Frontal cortex (tissue), 4 donors: ENCODE data around the gene IRX4. TPM values are rescaled to one million over a fixed set of nuclear protein-coding genes. Genes with fewer than 3 reads are reported as not detected.
"Not testable (repeated sequence)": the region's sequence is repeated elsewhere in the genome, so short reads cannot be mapped to it uniquely, and the experiment has no call there.

Source experiments
- DNase-seq, 2 donors: peaks; one replicate each; pipeline ENCODE4 v3.0.0; 2012; ENCODE audit warnings: low spot score in 2 of 2
- FAIRE-seq: peaks from 2 replicates; lab custom pipeline; 2012; peaks lifted over from hg19 to GRCh38; lab: Jason Lieb, UNC
- total RNA-seq: library from RNA; depleted of rRNA; stranded (reverse); fragments of >200 nt; gene quantifications from one replicate; pipeline ENCODE4 v1.2.3, GENCODE V29; 2014
- donor health status: control.
- donor health status: control.
- donor health status: control.

Gene IRX4
- total RNA-seq, 1 donor from 2014 or later: not detected

DNA sequence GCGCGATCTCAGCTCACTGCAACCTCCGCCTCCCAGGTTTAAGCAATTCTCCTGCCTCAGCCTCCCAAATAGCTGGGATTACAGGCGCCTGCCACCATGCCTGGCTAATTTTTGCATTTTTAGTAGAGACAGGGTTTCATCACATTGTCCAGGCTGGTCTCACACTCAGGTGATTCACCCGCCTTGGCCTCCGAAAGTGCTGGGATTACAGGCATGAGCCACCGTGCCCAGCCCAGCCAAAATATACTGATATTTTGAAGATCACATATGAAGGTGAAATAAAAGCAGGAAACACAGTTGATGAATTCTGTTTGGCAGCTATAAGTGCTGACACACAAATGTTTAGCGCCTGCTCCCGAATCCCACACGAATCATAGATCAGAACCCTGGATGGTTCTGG is 39.0 kb downstream of the IRX4 start:
- not testable (repeated sequence) for FAIRE-seq, DNase-seq

DNA sequence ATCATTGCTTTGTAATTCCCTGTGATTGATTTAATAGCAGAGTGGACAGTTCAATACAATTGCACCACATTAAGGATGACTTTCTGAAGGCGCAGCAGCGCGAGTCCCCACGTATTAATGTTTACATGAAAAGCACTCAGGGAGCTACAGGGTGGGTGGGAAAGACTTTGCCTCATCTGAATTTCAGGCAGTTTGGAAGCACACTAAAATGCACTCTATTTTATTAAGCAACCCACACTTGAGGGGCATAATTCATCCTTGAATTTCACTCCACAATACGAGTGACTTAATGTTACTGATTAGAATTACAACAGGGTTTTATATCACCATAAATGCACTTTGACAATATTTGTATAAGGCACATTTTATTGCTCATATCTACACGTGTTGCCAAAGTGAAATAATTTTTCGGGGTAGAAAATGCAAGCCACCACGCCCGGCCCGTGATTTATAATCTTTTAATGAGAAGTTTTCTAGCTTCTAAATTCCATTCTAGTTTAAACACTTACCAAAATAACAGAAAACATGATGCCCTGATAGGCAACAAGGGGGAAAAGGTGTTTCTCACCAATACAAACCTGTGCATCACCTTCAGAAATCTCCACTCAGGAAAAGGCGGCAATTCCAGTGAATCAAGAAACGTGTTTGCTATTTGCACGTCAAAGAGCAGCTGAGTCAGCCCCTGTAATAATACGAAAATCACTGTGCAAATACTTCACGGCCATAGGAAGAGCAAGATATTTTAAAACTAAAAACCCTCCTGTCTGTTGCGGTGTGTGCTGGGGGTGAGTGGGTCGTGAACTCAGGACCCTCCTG is 40.5 kb downstream of the IRX4 start:
- DNase-seq (no peak), FAIRE-seq (no peak)

DNA sequence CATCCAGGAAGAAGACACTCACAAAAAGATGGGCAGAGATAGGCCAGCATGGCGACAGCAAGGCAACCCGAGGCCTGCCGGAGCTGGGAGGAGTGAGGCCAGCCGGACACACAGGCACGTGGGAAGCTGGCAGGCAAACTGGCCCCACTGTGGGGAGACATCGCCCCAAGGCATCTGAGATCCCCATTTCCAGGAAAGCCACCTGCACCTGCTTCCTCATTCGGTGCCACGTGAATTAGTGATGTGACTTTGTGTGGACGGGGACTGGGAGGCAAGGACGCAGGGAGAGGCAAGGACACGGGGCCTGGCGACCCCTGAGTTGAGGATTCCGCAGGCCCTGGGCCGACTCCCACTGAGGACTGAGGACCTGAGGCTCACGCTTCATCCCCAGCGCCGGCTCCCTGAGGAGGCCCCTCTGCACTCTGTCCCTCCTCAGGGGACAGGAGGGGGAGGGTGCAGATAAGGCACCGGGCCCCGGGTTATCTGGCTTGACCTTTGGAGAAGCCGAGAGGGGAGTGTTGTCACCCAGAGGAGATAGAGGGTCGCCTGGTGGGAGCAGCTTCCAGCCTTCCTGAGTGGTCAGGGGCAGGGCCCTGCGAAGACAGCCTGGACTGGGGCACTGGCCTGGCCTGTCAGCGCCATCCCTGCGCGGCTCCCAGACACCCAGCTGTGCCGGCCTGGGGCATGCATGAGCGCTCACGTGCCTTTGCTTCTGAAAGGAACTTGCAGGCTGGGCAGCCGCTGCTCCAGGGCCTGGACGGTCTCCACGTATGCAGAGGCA is 41.8 kb downstream of the IRX4 start:
- DNase-seq (no peak), FAIRE-seq (no peak)

DNA sequence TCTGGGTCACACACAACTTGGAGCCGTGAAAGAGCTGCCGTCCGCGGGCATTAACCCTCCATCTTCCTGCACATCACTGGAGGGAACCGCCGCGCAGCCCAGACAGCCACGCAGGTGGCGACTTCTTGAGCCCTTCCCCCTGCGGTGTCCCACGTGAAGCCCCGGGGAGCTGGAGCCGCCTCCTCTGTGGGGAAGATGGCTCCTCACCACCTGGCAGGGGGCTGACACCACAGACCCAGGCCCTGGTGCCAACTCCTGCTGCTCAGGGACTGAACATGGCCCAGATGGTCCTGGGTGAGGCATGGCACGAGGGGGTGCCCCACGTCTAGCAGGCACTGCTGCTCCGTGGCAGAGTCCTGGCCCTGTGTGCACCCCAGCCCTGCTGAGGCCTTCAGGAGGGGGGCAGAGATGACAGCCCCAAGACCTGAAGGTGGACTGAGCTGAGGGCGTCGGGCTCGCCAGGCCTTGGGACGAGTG is 42.6 kb downstream of the IRX4 start:
- DNase-seq: no peak
- FAIRE-seq: no peak

DNA sequence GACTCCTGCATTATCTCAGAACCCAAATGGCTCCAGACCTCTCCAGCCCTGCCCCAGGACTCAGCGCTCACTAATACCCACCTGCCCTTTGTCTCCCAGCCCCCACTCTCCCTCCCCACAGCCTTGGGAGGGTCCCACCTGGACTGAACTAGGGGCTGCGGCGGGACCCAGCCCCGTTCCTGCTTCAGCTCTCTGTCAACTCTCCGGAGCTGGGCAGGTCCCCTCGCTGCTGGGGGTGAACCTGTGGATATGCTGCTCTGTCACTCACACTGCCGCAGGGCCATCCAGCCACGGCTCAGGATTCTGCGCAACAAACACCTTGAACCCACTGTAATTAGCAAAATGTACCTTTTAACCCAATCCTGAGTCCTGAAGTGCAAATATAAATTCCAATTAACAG is 44.7 kb downstream of the IRX4 start:
- FAIRE-seq (no peak), DNase-seq (no peak)

DNA sequence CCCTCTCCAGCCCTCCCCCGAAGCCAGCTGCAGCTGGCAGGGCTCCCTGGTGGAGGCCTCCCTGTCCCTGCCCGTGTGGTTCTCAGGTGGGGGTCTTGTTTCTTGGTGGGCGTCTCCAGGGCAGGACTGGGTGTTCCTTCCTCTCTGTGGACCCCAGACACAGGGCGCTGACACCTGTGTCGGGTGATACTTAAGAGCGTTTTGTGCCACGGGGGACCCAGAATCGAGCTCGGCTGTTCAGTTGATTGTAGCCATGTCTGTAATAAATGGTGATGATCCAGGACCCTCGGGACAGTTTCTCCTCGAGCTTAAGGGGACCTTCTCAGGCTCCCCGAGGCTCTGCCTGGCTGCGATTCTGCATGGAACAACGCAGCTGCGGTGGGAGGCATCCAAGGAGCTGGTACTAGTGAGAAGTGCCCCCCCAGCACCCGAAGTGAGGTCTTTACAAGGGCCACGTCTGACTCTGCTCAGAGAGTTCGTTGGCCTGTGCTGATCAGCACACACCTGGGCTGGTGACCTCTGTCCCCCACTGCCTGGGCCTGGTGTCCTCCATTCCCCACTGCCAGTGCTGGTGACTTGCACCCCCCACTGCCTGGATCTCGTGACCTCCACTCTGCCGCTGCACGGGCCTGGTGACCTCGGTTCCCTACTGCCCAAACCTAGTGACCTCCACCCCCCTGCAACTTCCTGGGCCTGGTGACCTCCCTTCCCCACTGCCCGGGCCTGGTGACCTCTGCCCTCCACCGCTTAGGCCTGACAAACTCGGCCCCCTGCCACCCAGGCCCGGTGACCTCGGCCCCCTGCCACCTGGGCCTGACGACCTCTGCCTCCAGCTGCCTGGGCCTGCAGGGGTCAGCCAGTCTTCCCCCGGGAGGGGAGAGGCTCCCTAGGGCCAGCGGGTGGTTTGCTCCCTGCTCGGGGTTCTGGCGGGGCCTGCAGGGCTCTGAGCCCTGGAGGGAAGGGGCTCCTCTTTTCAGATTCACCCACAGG is 45.5 kb downstream of the IRX4 start:
- FAIRE-seq (no peak), DNase-seq (no peak)

DNA sequence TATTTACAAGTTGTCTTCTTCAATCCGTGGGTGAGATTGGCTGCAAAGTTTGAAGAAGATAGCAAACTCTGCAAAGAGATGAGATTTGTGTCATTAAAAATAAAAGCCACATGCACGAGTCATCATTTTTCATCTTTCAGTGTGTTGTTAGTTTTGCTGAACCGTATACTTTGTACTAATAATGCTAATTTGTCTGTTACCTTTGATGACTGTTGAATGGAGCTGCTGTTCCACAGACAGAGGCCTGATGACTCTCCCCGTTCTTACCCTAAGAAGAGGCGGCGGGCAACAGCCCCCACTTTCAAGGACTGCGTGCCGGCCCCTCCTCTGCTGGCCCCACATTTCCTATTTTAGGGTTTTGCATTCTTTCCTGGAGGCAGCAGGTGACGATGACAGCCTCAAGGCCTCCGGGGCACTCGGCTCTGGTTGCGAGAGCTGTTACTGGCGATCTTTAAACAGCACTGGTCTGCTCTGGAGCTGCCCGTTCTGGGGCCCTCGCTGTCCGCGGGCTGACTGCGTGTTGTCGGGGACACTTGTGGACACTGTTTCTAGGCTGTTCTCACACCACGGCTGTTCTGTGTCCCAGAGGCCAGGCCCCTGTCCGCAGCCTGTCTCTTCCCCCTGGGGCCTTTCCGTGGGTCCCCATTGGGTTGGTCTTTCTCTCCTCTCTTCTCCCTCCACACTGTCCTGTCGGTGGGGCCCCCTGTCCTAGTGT is 46.4 kb downstream of the IRX4 start:
- no peak for DNase-seq
- no peak for FAIRE-seq

DNA sequence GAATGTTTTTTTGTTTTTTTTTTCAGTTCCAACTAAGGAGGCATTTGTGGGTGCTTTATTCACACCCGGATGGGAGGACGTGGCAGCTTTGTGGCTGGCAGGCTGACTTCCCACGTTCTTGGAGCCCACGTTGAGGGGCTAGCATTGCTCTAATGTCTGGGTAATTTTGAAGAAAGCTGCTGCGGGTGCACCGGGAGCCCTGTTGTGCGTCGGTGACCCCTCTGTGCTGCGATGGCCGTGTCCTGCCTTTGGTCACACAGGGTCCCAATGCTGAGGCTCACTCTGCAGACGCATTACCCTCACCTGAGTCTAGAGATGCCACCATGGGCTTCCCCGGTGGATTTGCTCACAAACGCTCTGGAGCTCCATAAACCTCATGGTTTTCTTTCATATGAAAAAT is 47.3 kb downstream of the IRX4 start:
- no peak for FAIRE-seq
- DNase-seq: no peak

DNA sequence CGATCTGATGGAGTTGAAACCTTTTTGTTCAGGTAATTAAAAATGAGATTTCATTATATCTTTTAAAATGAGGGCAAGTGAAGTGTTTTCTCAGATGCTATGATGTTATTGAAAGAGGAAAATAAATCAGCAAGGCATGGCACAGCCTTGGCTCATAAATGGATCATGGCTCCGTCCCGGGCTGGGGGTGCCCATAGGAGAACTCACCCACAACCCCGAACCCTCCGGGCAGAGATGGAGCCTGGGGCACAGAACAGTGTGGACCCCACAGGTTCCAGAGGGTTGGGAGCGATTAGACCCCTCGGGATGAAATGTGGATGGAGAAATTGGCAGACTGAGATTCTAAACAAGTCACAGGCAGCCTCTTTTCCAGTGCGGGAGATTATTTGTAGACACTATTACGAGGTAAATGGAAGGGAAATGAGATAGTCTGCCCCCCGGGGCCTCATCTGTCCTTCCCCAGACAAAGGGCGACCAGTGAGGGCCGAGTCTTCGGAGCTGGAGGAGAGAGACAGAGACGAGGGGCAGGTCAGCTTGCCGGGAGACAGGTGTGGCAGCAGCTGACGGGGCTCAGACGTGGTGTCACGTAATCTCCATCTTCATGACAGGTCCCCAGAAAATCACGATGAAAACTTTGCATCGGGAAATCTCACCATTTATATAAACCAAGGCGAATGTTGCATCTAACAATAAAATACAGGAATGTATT is 47.9 kb downstream of the IRX4 start:
- DNase-seq (no peak), FAIRE-seq (no peak)

DNA sequence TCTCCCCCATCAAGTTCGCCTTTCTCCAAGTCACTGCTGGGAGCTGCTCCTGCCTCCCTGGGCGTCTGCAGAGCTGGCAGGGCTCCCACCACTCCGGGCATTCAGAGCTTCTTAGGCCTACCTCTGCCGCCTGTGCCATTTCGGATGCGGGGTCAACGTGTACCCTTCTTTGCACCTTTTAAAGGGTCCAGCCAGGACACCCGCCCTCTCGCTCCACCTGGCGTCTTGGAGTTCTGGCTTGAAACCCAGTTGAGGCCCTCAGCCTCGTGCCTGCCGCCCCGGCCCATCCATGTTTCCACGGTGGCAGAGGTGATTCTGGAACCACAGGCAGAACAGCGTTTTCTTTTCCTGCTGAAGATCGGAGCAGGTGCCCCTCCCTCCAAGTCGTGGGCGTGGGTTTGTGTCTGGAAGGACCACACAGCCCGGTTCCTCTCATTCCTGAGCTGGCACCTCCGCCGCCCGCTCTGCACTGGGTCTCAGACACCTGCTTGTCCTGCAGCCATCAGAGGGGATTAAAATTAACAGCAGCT is 48.6 kb downstream of the IRX4 start:
- FAIRE-seq (no peak), DNase-seq (no peak)

DNA sequence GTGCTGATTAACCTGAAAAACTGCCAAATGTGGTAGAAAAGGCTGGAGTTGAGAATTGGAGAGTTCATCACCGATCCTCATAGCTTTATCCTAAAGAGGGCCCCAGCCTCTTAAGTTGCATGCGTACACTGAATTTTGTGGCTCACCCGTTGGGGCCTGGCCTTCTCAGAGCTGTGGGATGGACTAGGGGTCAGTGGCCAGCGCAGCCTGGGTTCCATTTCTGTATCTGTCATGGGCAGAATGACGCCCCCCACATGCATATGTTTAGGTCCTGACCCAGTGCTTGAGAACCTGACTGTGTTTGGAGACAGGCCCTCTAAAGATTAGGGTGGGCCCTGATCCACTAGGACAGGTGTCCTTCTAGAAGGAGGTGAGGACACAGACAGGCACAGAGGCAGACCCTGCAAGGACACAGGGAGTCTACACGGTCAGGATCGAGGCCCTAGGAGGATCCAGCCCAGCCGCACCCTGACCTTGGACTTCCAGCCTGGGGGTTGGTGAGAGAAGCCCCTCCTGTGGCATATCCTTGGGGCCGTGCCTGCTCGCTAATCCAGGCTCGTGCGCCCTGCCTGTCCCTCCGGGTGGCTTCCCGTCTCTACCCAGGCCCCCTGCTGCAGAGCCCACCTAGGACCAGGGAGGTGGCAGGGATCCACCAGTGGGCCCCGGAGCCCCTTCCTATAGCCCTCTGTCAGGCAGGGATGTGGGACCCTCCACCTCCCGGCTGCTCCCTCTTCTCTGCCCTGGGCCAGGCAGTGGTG is 49.3 kb downstream of the IRX4 start:
- FAIRE-seq (no peak), DNase-seq (no peak)

DNA sequence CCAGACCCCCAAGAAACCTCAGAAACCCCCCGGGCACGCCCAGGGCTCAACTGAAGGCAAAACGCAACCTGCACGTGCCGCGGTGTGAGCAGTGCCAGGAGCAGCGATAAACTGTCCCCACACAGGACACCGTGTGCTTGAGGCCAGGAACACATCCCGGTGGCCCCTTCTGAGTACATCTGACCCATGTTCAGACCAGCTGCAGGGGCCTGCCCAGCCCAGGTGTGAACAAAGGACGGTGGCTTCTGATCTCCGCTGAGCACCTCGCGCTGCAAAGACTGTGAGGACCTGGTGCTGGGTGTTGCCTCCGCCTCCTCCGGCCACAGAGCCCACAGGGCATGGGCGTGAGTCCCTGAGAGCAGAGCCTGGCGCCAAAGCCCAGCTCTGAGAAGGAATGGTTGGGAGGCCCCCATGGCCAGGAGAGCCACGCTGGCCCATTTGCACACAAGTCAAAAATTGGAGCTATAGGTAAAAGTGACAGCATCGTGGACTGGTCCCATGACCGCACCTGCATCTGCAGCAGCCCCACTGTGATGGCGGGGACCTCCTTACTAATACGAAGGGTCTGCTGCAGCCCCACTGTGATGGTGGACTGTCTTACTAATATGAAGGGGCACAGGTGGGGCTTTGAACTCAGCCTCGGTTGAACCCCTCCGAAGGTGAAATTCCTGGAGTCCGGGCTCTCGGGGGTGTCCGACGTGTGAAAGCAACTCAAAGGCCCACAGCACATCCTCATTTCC is 50.0 kb downstream of the IRX4 start:
- FAIRE-seq: no peak
- no peak for DNase-seq

DNA sequence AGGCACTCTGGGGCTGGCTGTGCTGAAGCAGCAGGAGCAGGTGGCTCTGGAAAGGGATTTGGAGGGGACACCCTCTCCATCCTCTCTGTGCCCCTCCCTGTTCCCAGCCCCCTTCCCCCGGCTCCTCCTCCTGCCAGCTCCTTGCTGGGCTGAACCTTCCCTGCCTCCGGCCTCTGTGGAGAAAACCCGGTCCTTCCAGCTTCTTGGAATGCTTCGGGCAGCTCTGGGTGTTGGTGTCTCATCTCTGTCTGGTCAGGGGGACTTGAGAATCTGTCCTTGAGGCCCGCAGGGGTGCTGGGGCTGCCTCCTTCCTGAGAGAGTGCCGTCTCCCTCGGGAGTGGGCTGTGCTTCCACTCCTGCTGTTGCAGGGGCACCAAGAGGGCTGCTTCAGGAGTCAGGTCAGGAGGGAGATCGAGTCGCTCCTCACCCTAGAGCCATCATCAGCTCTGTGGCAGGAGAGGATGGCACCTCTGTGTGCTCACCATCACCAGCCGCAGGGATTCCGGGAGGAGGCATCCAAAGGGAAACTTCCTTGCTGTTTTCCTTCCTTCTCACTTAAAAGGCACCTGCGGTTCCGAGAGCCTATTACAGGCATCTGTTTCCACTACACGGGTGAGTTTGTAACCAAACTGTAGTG is 50.9 kb downstream of the IRX4 start:
- DNase-seq (no peak), FAIRE-seq (no peak)

DNA sequence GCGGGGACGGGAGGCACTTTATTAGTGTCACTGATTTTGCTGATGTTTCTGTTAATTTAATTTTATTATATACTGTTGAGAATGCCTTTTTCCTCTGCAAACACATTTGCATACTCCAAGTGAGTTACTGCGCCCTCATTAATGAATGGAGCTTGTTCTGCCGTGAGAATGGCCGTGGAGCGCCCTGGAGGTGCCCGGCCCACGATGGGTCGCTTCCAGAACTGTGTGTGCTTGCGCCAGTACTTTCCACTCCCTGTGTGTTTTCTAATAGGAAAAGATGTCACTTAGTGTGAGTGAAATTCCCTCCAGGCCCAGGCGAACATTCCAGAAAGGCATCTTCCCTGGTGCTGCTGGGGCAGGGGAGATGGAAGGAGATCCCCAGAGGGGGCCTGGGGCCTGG is 51.5 kb downstream of the IRX4 start:
- no peak for DNase-seq

DNA sequence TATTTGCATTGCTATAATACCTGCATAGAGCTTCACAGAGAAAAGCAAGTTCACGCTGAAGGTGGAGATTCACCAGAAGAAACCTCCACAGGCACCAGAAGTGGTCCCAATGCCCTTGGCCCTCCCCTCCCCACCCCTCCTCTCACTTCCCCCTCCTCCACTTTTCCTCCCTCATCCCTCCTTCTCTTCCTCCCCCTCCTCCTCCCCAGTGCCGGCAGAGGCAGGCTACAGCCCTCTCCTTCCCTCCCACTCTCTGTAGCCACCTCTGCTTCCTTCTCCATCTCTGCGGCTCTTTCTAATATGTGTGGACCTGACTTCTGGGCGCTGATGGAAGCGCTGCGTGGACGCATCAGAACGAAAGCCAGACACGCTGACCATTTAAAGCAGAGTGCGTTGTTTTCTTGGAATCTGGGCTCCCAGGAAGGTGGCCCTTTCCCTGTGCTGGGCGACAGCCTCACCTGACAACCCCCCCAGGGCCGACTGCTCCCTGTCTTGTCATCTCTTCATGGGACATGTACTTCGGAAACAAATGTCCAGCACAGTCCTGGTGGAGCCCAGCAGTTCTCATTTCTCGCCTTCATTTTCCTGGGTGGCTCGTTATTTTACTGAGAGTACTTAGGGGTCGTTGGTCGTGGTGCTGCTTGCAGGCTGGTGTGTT is 52.0 kb downstream of the IRX4 start:
- no peak for DNase-seq
- FAIRE-seq: no peak

More for the DNA sequence above, 51.5 kb downstream of the IRX4 start:
- no peak for FAIRE-seq

DNA sequence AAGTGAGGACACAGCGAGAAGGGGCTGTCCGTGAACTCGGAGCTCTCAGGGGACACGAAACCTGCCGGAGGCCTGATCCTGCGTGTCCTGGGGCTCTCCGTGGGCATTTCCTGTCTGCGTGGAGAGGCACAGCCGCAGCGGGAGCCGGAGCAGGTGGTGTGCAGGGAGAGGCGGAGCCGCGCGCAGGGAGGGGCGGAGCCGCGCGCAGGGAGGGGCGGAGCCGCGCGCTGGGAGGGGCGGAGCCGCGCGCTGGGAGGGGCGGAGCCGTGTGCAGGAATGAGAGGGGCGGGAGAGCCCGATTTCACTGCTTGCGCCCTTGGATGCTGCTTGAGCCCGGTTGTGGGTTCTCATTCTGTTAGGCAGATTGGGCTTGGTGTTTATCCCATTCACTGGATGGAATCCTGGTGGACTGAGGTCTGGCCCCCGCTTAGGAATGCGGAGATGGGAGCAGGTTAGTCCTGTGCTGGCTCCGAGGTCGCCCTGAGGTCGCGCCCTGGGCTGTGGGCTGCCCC is 54.8 kb downstream of the IRX4 start:
- DNase-seq: no peak
- FAIRE-seq: no peak
